GM13977 (cell line): ENCODE results near the gene B4GALT5.

Experiments used
- DNase-seq: peaks from one replicate; pipeline ENCODE4 v3.0.0; 2012; ENCODE audit warnings: low spot score
- CTCF ChIP-seq: IDR thresholded peaks from 2 replicates; pipeline ENCODE4 v1.5.1; 2012; ENCODE audit warnings: mild to moderate bottlenecking, control low read depth; ENCODE audit not compliant: insufficient read depth; ENCODE audit errors: extremely low read depth, missing control alignments
- in situ Hi-C: fragments of 300-500 bp; cut with MboI; formaldehyde crosslinking; loops from one replicate; pipeline ENCODE4 v1.12.0; 2022; ENCODE audit warnings: low sequenced_read_pairs, low pct_unique_long_range_greater_than_20kb, mixed read lengths, inconsistent platforms; ENCODE audit not compliant: unreplicated experiment

Gene B4GALT5

GRCh38 chr20:49641683-49642656, 71.7 kb downstream of the B4GALT5 start:
- no peak for DNase-seq
- in situ Hi-C loops: no loop called here
- no peak for TF ChIP-seq CTCF

GRCh38 chr20:49637046-49637637, 76.5 kb downstream of the B4GALT5 start:
- no peak for DNase-seq
- in situ Hi-C loops: no loop called here

GRCh38 chr20:49636447-49636846, 77.2 kb downstream of the B4GALT5 start:
- DNase-seq: no peak
- in situ Hi-C loops: no loop called here
- TF ChIP-seq CTCF: no peak

More at GRCh38 chr20:49637046-49637637, 76.5 kb downstream of the B4GALT5 start:
- TF ChIP-seq CTCF: no peak

- TF ChIP-seq CTCF: no peak
- in situ Hi-C loops: no loop called here
- DNase-seq: no peak
These were observed 77.8 kb downstream of the B4GALT5 start for GRCh38 chr20:49635866-49636265.

- in situ Hi-C loops: no loop called here
- DNase-seq: no peak
- TF ChIP-seq CTCF: no peak
These were observed 78.5 kb downstream of the B4GALT5 start for GRCh38 chr20:49635166-49635565.

- in situ Hi-C loops: no loop called here
- DNase-seq: no peak
- TF ChIP-seq CTCF: no peak
These were observed 79.6 kb downstream of the B4GALT5 start for GRCh38 chr20:49634116-49634515.
